Mucosa of rectum (tissue), 2 donors: ENCODE data around the gene PKM.

Experiments
- H3K27ac ChIP-seq, 2 donors: one replicate each; pipeline ENCODE4 v1.7.0; 2013; ENCODE audit warnings: inconsistent platforms in 2 of 2, low read depth in 2 of 2, low read length in 2 of 2
- H3K27me3 ChIP-seq, 2 donors: one replicate each; pipeline ENCODE4 v1.7.0; 2013; ENCODE audit warnings: low read length in 2 of 2; ENCODE audit not compliant: control insufficient read depth in 2 of 2, insufficient read depth in 2 of 2
- H3K36me3 ChIP-seq, 2 donors: one replicate each; pipeline ENCODE4 v1.7.0; 2013; ENCODE audit warnings: low read length in 2 of 2; ENCODE audit not compliant: control insufficient read depth in 2 of 2, insufficient read depth in 2 of 2
- H3K4me1 ChIP-seq, 2 donors: one replicate each; pipeline ENCODE4 v1.7.0; 2013; ENCODE audit warnings: low read length in 2 of 2, mild to moderate bottlenecking in 1 of 2; ENCODE audit not compliant: control insufficient read depth in 2 of 2, insufficient read depth in 2 of 2
- H3K4me3 ChIP-seq, 2 donors: one replicate each; pipeline ENCODE4 v1.7.0; 2013; ENCODE audit warnings: low read length in 2 of 2
- H3K9ac ChIP-seq, 2 donors: one replicate each; pipeline ENCODE4 v1.7.0; 2013; ENCODE audit warnings: low read length in 2 of 2, low read depth in 1 of 2, mild to moderate bottlenecking in 1 of 2
- H3K9me3 ChIP-seq, 2 donors: one replicate each; pipeline ENCODE4 v1.7.0; 2013; ENCODE audit warnings: low read length in 2 of 2; ENCODE audit not compliant: control insufficient read depth in 2 of 2
- donor health status: healthy.
- donor health status: Normal muscosa, but diverticular disease.

PKM gene

GRCh38 chr15:72265031-72265430, 34.0 kb upstream of the PKM start:
- no peak overlapping the region for H3K4me3 ChIP-seq
- H3K27ac ChIP-seq, result no peak overlapping the region
- H3K4me1 ChIP-seq, result no peaks in the 10 kb centered on the region
- peaks cover 61 to 66% of the 10 kb centered on the region in 2 donors for H3K36me3 ChIP-seq
- H3K27me3 ChIP-seq, result no peaks in the 10 kb centered on the region
- H3K9me3 ChIP-seq, result no peaks in the 10 kb centered on the region
- H3K9ac ChIP-seq, result no peak overlapping the region

- no peak overlapping the region for H3K4me3 ChIP-seq
- no peaks in the 10 kb centered on the region for H3K27me3 ChIP-seq
- H3K27ac ChIP-seq, result no peak overlapping the region
- H3K36me3 ChIP-seq, result peaks cover 49 to 70% of the 10 kb centered on the region in 2 donors
- H3K4me1 ChIP-seq, result no peaks in the 10 kb centered on the region
- no peaks in the 10 kb centered on the region for H3K9me3 ChIP-seq
- no peak overlapping the region for H3K9ac ChIP-seq
Measured at GRCh38 chr15:72252663-72253299, 21.8 kb upstream of the PKM start.

- H3K9ac ChIP-seq, result no peak overlapping the region
- H3K4me1 ChIP-seq, result no peaks in the 10 kb centered on the region
- H3K36me3 ChIP-seq, result peaks cover 37 to 50% of the 10 kb centered on the region in 2 donors
- H3K4me3 ChIP-seq, result no peak overlapping the region
- H3K27ac ChIP-seq, result no peak overlapping the region
- H3K9me3 ChIP-seq, result no peaks in the 10 kb centered on the region
- H3K27me3 ChIP-seq, result no peaks in the 10 kb centered on the region
Measured at GRCh38 chr15:72249142-72249810, 18.3 kb upstream of the PKM start.

- H3K27me3 ChIP-seq, result no peaks in the 10 kb centered on the region
- H3K4me3 ChIP-seq, result no peak overlapping the region
- H3K27ac ChIP-seq, result no peak overlapping the region
- H3K4me1 ChIP-seq, result no peaks in the 10 kb centered on the region
- H3K9ac ChIP-seq, result no peak overlapping the region
- H3K36me3 ChIP-seq, result peaks cover 35 to 48% of the 10 kb centered on the region in 2 donors
- H3K9me3 ChIP-seq, result no peaks in the 10 kb centered on the region
Measured at GRCh38 chr15:72248514-72248913, 17.5 kb upstream of the PKM start.

GRCh38 chr15:72242775-72243370, 11.9 kb upstream of the PKM start:
- H3K9me3 ChIP-seq, result no peaks in the 10 kb centered on the region
- peaks cover 25 to 28% of the 10 kb centered on the region in 2 donors for H3K36me3 ChIP-seq
- no peak overlapping the region for H3K4me3 ChIP-seq
- H3K27ac ChIP-seq, result no peak overlapping the region
- no peaks in the 10 kb centered on the region for H3K27me3 ChIP-seq
- no peaks in the 10 kb centered on the region for H3K4me1 ChIP-seq
- no peak overlapping the region for H3K9ac ChIP-seq

GRCh38 chr15:72239652-72240051, 8.7 kb upstream of the PKM start:
- Histone ChIP-seq H3K36me3 (peaks cover 25% of the 10 kb centered on the region in 2 donors), H3K27ac (no peak overlapping the region)

GRCh38 chr15:72238586-72238985, 7.6 kb upstream of the PKM start:
- Histone ChIP-seq H3K36me3 (peaks cover 21 to 25% of the 10 kb centered on the region in 2 donors), H3K9me3 (no peaks in the 10 kb centered on the region), H3K27ac (no peak overlapping the region), H3K27me3 (no peaks in the 10 kb centered on the region), H3K4me3 (no peak overlapping the region), H3K4me1 (no peaks in the 10 kb centered on the region), H3K9ac (no peak overlapping the region)

More at GRCh38 chr15:72239652-72240051, 8.7 kb upstream of the PKM start:
- H3K9me3 ChIP-seq, result no peaks in the 10 kb centered on the region
- H3K27me3 ChIP-seq, result no peaks in the 10 kb centered on the region
- no peak overlapping the region for H3K4me3 ChIP-seq
- no peaks in the 10 kb centered on the region for H3K4me1 ChIP-seq
- no peak overlapping the region for H3K9ac ChIP-seq

- Histone ChIP-seq H3K36me3 (peaks cover 20 to 23% of the 10 kb centered on the region in 2 donors), H3K4me1 (no peaks in the 10 kb centered on the region), H3K27me3 (no peaks in the 10 kb centered on the region), H3K27ac (no peak overlapping the region), H3K9ac (no peak overlapping the region), H3K9me3 (no peaks in the 10 kb centered on the region), H3K4me3 (no peak overlapping the region)
Measured at GRCh38 chr15:72237853-72238224, 6.8 kb upstream of the PKM start.

GRCh38 chr15:72237029-72237852, 6.3 kb upstream of the PKM start:
- no peak overlapping the region for H3K9ac ChIP-seq
- H3K4me3 ChIP-seq, result no peak overlapping the region
- peak overlapping the region in 1 of 2 donors; percentile 44 for H3K27ac ChIP-seq

More at GRCh38 chr15:72237029-72237852, 6.3 kb upstream of the PKM start:
- H3K36me3 ChIP-seq, result peaks cover 14 to 18% of the 10 kb centered on the region in 2 donors
- H3K9me3 ChIP-seq, result no peaks in the 10 kb centered on the region
- no peaks in the 10 kb centered on the region for H3K27me3 ChIP-seq
- peaks cover 4 to 6% of the 10 kb centered on the region in 2 donors for H3K4me1 ChIP-seq
